WTC11 (cell line): ENCODE measurements around the gene GTF3C4. TPM values are rescaled to one million over a fixed set of nuclear protein-coding genes. Genes with fewer than 3 reads are reported as not detected.

Experiments
- total RNA-seq: library from RNA; stranded (reverse); gene quantifications from 3 replicates; pipeline ENCODE4 v1.2.3, GENCODE V29; 2021
- TF ChIP-seq, protein P1 (sequence below): sonication (generic); formaldehyde crosslinking; IDR thresholded peaks from 2 replicates; pipeline ENCODE4 v1.8.1; 2023; ENCODE audit warnings: mild to moderate bottlenecking, missing genetic modification reagents

Gene GTF3C4
- total RNA-seq, 1 experiment from 2014 or later = 31.6 TPM

GRCh38 chr9:132743931-132744479 lies 73.7 kb downstream of the GTF3C4 start (continued):
- TF ChIP-seq, protein P1, sequence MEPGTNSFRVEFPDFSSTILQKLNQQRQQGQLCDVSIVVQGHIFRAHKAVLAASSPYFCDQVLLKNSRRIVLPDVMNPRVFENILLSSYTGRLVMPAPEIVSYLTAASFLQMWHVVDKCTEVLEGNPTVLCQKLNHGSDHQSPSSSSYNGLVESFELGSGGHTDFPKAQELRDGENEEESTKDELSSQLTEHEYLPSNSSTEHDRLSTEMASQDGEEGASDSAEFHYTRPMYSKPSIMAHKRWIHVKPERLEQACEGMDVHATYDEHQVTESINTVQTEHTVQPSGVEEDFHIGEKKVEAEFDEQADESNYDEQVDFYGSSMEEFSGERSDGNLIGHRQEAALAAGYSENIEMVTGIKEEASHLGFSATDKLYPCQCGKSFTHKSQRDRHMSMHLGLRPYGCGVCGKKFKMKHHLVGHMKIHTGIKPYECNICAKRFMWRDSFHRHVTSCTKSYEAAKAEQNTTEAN (CRISPR knock-in tag) = no peak

Other genes starting within 250 kb of the GTF3C4 start
- gene BARHL1, start 87.9 kb upstream of the GTF3C4 start, total RNA-seq = 0.15 to 0.16 TPM in 2 of 3 replicates, not detected in the other
- 24.0 to 26.2 TPM (median 24.7 TPM) in 3 replicates for gene DDX31, start 481 bp upstream of the GTF3C4 start, total RNA-seq
- 0.27 to 0.50 TPM (median 0.48 TPM) in 3 replicates for gene AK8, start 207.8 kb downstream of the GTF3C4 start, total RNA-seq
- 0.48 to 1.8 TPM (median 1.5 TPM) in 3 replicates for gene SPACA9, start 208.4 kb downstream of the GTF3C4 start, total RNA-seq